Heart right ventricle (tissue), 16 donors: ENCODE results near the gene TNFSF12. TPM values are rescaled to one million over a fixed set of nuclear protein-coding genes. Genes with fewer than 3 reads are reported as not detected.
A peak's percentile ranks its signal among the peaks of the same experiment; 100 is the strongest.

Experiments
- ATAC-seq, 8 donors: fragments of 200-7000 bp; cut with Tn5 transposase; one replicate each; pipeline ENCODE4 v1.9.1; 2020; ENCODE audit warnings: mild to moderate bottlenecking in 8 of 8, moderate library complexity in 8 of 8, moderate number of reproducible peaks in 1 of 8
- DNase-seq, 2 donors: peaks; one replicate each; pipeline ENCODE4 v3.0.0-alpha.2; 2020
- H3K27ac ChIP-seq, 10 donors: fragments of 200-600 bp; sonication (generic) in 2 of 10; one replicate each; pipeline versions ENCODE4 v1.5.0 to v1.8.0; 2020 to 2022; ENCODE audit warnings: mild to moderate bottlenecking in 3 of 10
- H3K27me3 ChIP-seq, 7 donors: fragments of 200-600 bp; one replicate each; pipeline ENCODE4 v1.8.0; 2021 to 2022; ENCODE audit warnings: mild to moderate bottlenecking in 2 of 7
- H3K36me3 ChIP-seq, 9 donors: fragments of 200-600 bp; sonication (generic) in 1 of 9; one replicate each; pipeline versions ENCODE4 v1.5.0 to v1.8.0; 2020 to 2022; ENCODE audit warnings: mild to moderate bottlenecking in 2 of 9
- H3K4me1 ChIP-seq, 9 donors: fragments of 200-600 bp; sonication (generic) in 1 of 9; one replicate each; pipeline versions ENCODE4 v1.5.0 to v1.8.0; 2020 to 2022; ENCODE audit warnings: mild to moderate bottlenecking in 4 of 9
- H3K4me3 ChIP-seq, 10 donors: fragments of 200-600 bp; sonication (generic) in 2 of 10; one replicate each; pipeline versions ENCODE4 v1.5.0 to v1.8.0; 2020 to 2022; ENCODE audit warnings: mild to moderate bottlenecking in 7 of 10, moderate library complexity in 2 of 10
- H3K9me3 ChIP-seq, 11 donors: fragments of 200-600 bp in 10 of 11; sonication (generic) in 2 of 11; one replicate each; pipeline versions ENCODE4 v1.5.0 to v1.8.0; 2013 to 2022; ENCODE audit warnings: mild to moderate bottlenecking in 2 of 11, control low read depth in 1 of 11, moderate library complexity in 1 of 11
- WGBS, 2 donors: extraction: QIAGEN DNeasy Blood & Tissue Kit; methylation state at CpG; one replicate each; pipeline ENCODE4 v1.1.7; 2013; ENCODE audit warnings: inconsistent platforms in 1 of 2; 5-methylcytosine and 5-hydroxymethylcytosine counted together
- intact Hi-C, 10 donors: fragments of 100-400 bp; cut with DNase I; formaldehyde crosslinking; loops; one replicate each; pipeline versions ENCODE4 v1.11.1 to v1.14.2; 2022
- polyA plus RNA-seq, 2 donors: library from polyadenylated mRNA; stranded (reverse); fragments of 200-250 nt; gene quantifications; one replicate each; pipeline ENCODE4 v1.2.3, GENCODE V29; 2013
- total RNA-seq, 10 donors: library from RNA; stranded (reverse); fragmentation: NEBNext Ultra II Directional in 3 of 10; extraction: Animal tissue kit (Norgen Biotek cat#: 25700) in 3 of 10; gene quantifications; one replicate each; pipeline versions ENCODE4 v1.2.1 to v1.2.4, GENCODE V29; 2021 to 2023
- TF ChIP-seq, protein P1 (sequence below), 9 donors: fragments of 200-600 bp; sonication (generic) in 2 of 9; IDR thresholded peaks; one replicate each; pipeline versions ENCODE4 v1.5.0 to v1.8.0; 2021 to 2022; ENCODE audit warnings: antibody characterized with exemption in 9 of 9, mild to moderate bottlenecking in 5 of 9, moderate library complexity in 1 of 9
- donor health status: Arrhythmogenic right ventricular cardiomyopathy.
- donor health status: ischemic (EF 13 %, LVEDD 7.1; RV severe dilation, severe dysfunction).
- donor health status: healthy with polysubstance abuse.
- donor health status: DM: no; HTN: yes; CAD: no.
- donor health status: DM: no; HTN: no; CAD: no.
- donor health status: ischemic (EF 25% LVEDD 6.9; RV normal size, moderate dysfunction).
- donor health status: ischemic (EF 25% LVEDD 5.7; RV mildly dilated, moderate dysfunction).
- donor health status: healthy.
- donor health status: DM: yes; HTN: yes; CAD: no.
- donor health status: Ischemic cardiomyopathy.
- donor health status: ischemic (EF 35%, LVEDD 5.7; RV mildly dilated, moderate dysfunction).
- donor health status: nonischemic (EF 11% LVEDD 7.7; RV severe dilation, severe dysfunction).
- donor health status: DM: yes; HTN: yes; CAD: no.
- donor health status: PGD.
- donor health status: ischemic (EF 29% LVEDD 5.4; RV normal size, mild dysfunction).
- donor health status: nonischemic (EF 23%, LVEDD 6.1; RV moderate dilation, normal function).

The TNFSF12 gene
- total and polyA plus RNA-seq, 12 donors, result 20.6 to 51.0 (median 26.9) TPM

DNA sequence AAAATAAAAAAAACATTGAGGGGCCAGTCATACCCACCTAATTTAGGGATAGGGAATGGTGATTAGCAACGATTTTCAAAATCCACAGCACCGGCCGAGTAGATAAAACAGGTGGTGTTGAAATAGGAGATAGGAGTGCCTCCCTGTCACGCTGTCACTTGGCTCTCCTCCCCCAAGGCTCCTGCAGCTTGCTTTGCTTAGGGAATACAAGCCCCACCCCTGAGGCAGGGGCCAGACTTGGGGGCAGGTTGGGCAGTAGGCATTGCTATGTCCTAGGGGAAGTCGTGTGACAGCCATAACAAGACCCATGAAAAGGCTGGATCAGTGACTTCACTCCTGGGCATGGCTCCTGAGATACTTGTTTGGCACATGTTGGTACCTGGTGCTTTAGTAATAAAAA lies 38.9 kb upstream of the TNFSF12 start:
- H3K9me3 ChIP-seq, result no peaks in the 10 kb centered on the region
- H3K4me1 ChIP-seq, result peaks cover 0 to 7% (median 0%) of the 10 kb centered on the region in 9 donors
- intact Hi-C loops, result loop anchor here in 4 of 10 donors (5.0 to 10.0 kb wide), 5 partner anchors 47 to 588 kb away; partner anchors contain the start of genes SENP3 (in 1 of the 4), SOX15 (in 1 of the 4) and TNFSF13 (in 1 of the 4)
- no peak overlapping the region for H3K27ac ChIP-seq
- H3K27me3 ChIP-seq, result no peaks in the 10 kb centered on the region
- TF ChIP-seq, protein P1, sequence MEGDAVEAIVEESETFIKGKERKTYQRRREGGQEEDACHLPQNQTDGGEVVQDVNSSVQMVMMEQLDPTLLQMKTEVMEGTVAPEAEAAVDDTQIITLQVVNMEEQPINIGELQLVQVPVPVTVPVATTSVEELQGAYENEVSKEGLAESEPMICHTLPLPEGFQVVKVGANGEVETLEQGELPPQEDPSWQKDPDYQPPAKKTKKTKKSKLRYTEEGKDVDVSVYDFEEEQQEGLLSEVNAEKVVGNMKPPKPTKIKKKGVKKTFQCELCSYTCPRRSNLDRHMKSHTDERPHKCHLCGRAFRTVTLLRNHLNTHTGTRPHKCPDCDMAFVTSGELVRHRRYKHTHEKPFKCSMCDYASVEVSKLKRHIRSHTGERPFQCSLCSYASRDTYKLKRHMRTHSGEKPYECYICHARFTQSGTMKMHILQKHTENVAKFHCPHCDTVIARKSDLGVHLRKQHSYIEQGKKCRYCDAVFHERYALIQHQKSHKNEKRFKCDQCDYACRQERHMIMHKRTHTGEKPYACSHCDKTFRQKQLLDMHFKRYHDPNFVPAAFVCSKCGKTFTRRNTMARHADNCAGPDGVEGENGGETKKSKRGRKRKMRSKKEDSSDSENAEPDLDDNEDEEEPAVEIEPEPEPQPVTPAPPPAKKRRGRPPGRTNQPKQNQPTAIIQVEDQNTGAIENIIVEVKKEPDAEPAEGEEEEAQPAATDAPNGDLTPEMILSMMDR (IDR thresholded peaks at IDR 0.05), result no peak
- DNase-seq, result no peak
- H3K4me3 ChIP-seq, result no peak overlapping the region
- ATAC-seq, result peak in 1 of 8 donors; percentile 24
- 42 to 60% methylated on average over 5 of the region's 5 CpGs for WGBS, 2 donors
- H3K36me3 ChIP-seq, result peaks cover 5 to 100% (median 78%) of the 10 kb centered on the region in 9 donors

DNA sequence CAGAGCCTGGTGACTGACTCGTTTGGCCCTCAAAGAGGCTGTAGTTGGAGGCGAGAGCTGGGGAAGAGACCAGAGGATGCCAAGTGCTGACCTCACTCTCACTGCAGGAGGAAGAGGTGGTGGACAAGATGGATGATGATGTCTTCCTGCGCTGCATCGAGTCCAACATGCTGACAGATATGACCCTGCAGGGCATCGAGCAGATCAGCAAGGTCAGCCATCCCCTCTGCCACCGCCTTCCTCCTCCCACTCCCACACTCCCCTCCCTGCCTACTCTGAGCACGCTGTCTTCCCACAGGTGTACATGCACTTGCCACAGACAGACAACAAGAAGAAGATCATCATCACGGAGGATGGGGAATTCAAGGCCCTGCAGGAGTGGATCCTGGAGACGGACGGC lies 37.8 kb upstream of the TNFSF12 start:
- H3K36me3 ChIP-seq, result peaks cover 5 to 94% (median 68%) of the 10 kb centered on the region in 9 donors
- no peaks in the 10 kb centered on the region for H3K27me3 ChIP-seq
- ATAC-seq, result no peak
- TF ChIP-seq, protein P1 (IDR thresholded peaks at IDR 0.05), result no peak
- no peak for DNase-seq
- H3K4me1 ChIP-seq, result peaks cover 0 to 15% (median 0%) of the 10 kb centered on the region in 9 donors
- H3K9me3 ChIP-seq, result no peaks in the 10 kb centered on the region
- WGBS, 2 donors, result 71 to 81% methylated on average over 10 of the region's 10 CpGs
- intact Hi-C loops, result loop anchor here in 3 of 10 donors (5.0 to 10.0 kb wide), 4 partner anchors 46 to 146 kb away; partner anchors contain the start of genes SENP3 (in 1 of the 3), SOX15 (in 1 of the 3) and TNFSF13 (in 1 of the 3)
- H3K4me3 ChIP-seq, result no peak overlapping the region
- no peak overlapping the region for H3K27ac ChIP-seq

DNA sequence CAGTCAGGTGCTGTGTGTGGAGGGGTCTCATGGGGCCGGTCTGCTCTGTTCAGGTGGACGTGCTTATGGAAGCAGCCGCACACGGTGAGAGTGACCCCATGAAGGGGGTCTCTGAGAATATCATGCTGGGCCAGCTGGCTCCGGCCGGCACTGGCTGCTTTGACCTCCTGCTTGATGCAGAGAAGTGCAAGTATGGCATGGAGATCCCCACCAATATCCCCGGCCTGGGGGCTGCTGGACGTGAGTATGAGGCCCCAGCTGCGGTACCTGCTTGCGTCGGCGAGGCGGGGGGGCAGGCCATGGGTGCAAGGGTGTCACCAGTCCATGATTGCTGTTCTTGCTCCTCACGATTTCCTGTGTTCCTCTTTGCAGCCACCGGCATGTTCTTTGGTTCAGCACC lies 36.8 kb upstream of the TNFSF12 start:
- Histone ChIP-seq H3K27me3 (no peaks in the 10 kb centered on the region), H3K4me1 (peaks cover 0 to 15% (median 0%) of the 10 kb centered on the region in 9 donors), H3K4me3 (no peak overlapping the region), H3K27ac (no peak overlapping the region), H3K36me3 (peaks cover 5 to 84% (median 59%) of the 10 kb centered on the region in 9 donors), H3K9me3 (no peaks in the 10 kb centered on the region)
- intact Hi-C loops, result loop anchor here in 3 of 10 donors (5.0 to 10.0 kb wide), 4 partner anchors 45 to 147 kb away; partner anchors contain the start of genes SENP3 (in 1 of the 3), SOX15 (in 1 of the 3) and TNFSF13 (in 1 of the 3)
- ATAC-seq, result no peak
- TF ChIP-seq, protein P1 (IDR thresholded peaks at IDR 0.05), result no peak
- DNase-seq, result no peak
- 90 to 92% methylated on average over 15 of the region's 15 CpGs for WGBS, 2 donors

DNA sequence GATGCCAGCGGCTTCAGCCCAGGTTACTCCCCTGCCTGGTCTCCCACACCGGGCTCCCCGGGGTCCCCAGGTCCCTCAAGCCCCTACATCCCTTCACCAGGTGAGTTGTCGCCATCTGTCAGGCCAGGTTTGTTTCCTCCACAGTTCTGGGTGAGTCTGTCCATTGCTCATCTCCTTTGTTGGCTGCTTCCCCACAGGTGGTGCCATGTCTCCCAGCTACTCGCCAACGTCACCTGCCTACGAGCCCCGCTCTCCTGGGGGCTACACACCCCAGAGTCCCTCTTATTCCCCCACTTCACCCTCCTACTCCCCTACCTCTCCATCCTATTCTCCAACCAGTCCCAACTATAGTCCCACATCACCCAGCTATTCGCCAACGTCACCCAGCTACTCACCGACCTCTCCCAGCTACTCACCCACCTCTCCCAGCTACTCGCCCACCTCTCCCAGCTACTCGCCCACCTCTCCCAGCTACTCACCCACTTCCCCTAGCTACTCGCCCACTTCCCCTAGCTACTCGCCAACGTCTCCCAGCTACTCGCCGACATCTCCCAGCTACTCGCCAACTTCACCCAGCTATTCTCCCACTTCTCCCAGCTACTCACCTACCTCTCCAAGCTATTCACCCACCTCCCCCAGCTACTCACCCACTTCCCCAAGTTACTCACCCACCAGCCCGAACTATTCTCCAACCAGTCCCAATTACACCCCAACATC lies 35.9 kb upstream of the TNFSF12 start:
- Histone ChIP-seq H3K4me3 (no peak overlapping the region), H3K9me3 (no peaks in the 10 kb centered on the region), H3K4me1 (peaks cover 0 to 15% (median 0%) of the 10 kb centered on the region in 9 donors), H3K27ac (no peak overlapping the region), H3K27me3 (no peaks in the 10 kb centered on the region), H3K36me3 (peaks cover 5 to 75% (median 55%) of the 10 kb centered on the region in 9 donors)
- WGBS, 2 donors, result 90 to 92% methylated on average over 20 of the region's 20 CpGs
- no peak for ATAC-seq
- TF ChIP-seq, protein P1 (IDR thresholded peaks at IDR 0.05), result no peak
- DNase-seq, result no peak
- intact Hi-C loops, result loop anchor here in 3 of 10 donors (5.0 to 10.0 kb wide), 4 partner anchors 44 to 148 kb away; partner anchors contain the start of genes SENP3 (in 1 of the 3), SOX15 (in 1 of the 3) and TNFSF13 (in 1 of the 3)
